ENCODE results near the gene STUM.

DNA sequence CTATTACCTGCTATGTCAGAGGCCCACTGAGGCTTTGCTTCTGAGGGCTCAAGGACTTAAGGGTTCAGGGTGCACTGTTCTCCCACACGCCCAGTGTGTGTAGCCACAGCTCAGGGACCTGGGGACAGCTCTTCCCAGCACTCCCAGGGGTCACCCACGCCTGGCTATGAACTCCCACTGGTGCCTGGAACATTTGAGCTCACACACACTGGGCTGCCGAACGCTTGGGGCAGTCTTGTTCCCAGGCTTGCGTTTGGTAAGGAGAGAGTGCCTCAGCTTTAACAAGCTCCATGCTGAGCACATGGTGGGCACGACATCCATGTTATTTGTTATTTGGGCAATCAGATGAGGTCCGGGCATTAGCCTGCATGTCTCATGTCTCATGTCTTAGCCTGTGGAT lies 37.6 kb downstream of the STUM start:
- TF ChIP-seq, protein P1, sequence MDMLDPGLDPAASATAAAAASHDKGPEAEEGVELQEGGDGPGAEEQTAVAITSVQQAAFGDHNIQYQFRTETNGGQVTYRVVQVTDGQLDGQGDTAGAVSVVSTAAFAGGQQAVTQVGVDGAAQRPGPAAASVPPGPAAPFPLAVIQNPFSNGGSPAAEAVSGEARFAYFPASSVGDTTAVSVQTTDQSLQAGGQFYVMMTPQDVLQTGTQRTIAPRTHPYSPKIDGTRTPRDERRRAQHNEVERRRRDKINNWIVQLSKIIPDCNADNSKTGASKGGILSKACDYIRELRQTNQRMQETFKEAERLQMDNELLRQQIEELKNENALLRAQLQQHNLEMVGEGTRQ (IDR thresholded peaks at IDR 0.05; ENCODE audit: low read length), result no peak
- no peak for TF ChIP-seq SRF (IDR thresholded peaks at IDR 0.05; ENCODE audit: low read depth, low read length)
- no peak for TF ChIP-seq NRF1 (IDR thresholded peaks at IDR 0.05; ENCODE audit: low read depth, low read length)
- TF ChIP-seq, protein P2, sequence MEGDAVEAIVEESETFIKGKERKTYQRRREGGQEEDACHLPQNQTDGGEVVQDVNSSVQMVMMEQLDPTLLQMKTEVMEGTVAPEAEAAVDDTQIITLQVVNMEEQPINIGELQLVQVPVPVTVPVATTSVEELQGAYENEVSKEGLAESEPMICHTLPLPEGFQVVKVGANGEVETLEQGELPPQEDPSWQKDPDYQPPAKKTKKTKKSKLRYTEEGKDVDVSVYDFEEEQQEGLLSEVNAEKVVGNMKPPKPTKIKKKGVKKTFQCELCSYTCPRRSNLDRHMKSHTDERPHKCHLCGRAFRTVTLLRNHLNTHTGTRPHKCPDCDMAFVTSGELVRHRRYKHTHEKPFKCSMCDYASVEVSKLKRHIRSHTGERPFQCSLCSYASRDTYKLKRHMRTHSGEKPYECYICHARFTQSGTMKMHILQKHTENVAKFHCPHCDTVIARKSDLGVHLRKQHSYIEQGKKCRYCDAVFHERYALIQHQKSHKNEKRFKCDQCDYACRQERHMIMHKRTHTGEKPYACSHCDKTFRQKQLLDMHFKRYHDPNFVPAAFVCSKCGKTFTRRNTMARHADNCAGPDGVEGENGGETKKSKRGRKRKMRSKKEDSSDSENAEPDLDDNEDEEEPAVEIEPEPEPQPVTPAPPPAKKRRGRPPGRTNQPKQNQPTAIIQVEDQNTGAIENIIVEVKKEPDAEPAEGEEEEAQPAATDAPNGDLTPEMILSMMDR (IDR thresholded peaks at IDR 0.05; ENCODE audit: control extremely low read depth in 1 of 3, insufficient read depth in 1 of 3, low read depth in 1 of 3, low read length in 3 of 3), result no peak
- TF ChIP-seq HDAC2 (IDR thresholded peaks at IDR 0.05; ENCODE audit: borderline replicate concordance in 1 of 2, low read depth in 2 of 2, low read length in 2 of 2), result no peak
- TF ChIP-seq POLR2A (IDR thresholded peaks at IDR 0.05; ENCODE audit: control extremely low read depth in 1 of 2, low read depth in 2 of 2, low read length in 2 of 2), result no peak
- no peak for TF ChIP-seq SP1 (IDR thresholded peaks at IDR 0.05; ENCODE audit: low read depth, low read length)

Data from H1 (cell line).